EL (cell line): ENCODE data around the gene CBX1.
A peak's percentile ranks its signal among the peaks of the same experiment; 100 is the strongest.

ENCODE experiments used
- DNase-seq: peaks from one replicate; pipeline ENCODE4 v3.0.0-alpha.2; 2016

The CBX1 gene

GRCh38 chr17:48101012-48101720 lies at the start of gene CBX1:
TSS of gene CBX1 (minus strand) at chr17:48101478. CDS start at chr17:48077004, 24,474 bp downstream.
- DNase-seq: peak; percentile 95

GRCh38 chr17:48150597-48151001 lies 49.3 kb upstream of the CBX1 start:
- no peak for DNase-seq

- DNase-seq: no peak
Measured at GRCh38 chr17:48149787-48150463, 48.6 kb upstream of the CBX1 start.

GRCh38 chr17:48148854-48149786 lies 47.8 kb upstream of the CBX1 start:
- DNase-seq: no peak

GRCh38 chr17:48148029-48148770 lies 46.9 kb upstream of the CBX1 start:
- DNase-seq: peak; percentile 45

- no peak for DNase-seq
Measured at GRCh38 chr17:48144976-48145798, 43.9 kb upstream of the CBX1 start.

- DNase-seq: no peak
Measured at GRCh38 chr17:48144231-48144630, 43.0 kb upstream of the CBX1 start.

- DNase-seq: no peak
Measured at GRCh38 chr17:48143629-48144028, 42.4 kb upstream of the CBX1 start.

- no peak for DNase-seq
Measured at GRCh38 chr17:48139944-48140343, 38.7 kb upstream of the CBX1 start.

GRCh38 chr17:48137656-48138055 lies 36.4 kb upstream of the CBX1 start:
- no peak for DNase-seq

GRCh38 chr17:48134912-48135480 lies 33.7 kb upstream of the CBX1 start:
- peak; percentile 30 for DNase-seq

- no peak for DNase-seq
Measured at GRCh38 chr17:48132385-48132784, 31.1 kb upstream of the CBX1 start.

GRCh38 chr17:48131216-48131824 lies 30.0 kb upstream of the CBX1 start:
- DNase-seq: peak; percentile 73

GRCh38 chr17:48129981-48130380 lies 28.7 kb upstream of the CBX1 start:
- DNase-seq: no peak

GRCh38 chr17:48128400-48128799 lies 27.1 kb upstream of the CBX1 start:
- DNase-seq: no peak

GRCh38 chr17:48127371-48128051 lies 26.2 kb upstream of the CBX1 start:
- peak; percentile 73 for DNase-seq

GRCh38 chr17:48126532-48126850 lies 25.2 kb upstream of the CBX1 start:
- DNase-seq: no peak

- no peak for DNase-seq
Measured at GRCh38 chr17:48125829-48126531, 24.7 kb upstream of the CBX1 start.

- no peak for DNase-seq
Measured at GRCh38 chr17:48123776-48124388, 22.6 kb upstream of the CBX1 start.
